GM20431 (cell line): ENCODE results near the gene SMARCA2.

Experiments
- in situ Hi-C: fragments of 300-500 bp; cut with MseI, MboI; formaldehyde crosslinking; loops from one replicate; pipeline ENCODE4 v1.15.0; 2020; ENCODE audit warnings: low sequenced_read_pairs; ENCODE audit not compliant: unreplicated experiment

The SMARCA2 gene

DNA sequence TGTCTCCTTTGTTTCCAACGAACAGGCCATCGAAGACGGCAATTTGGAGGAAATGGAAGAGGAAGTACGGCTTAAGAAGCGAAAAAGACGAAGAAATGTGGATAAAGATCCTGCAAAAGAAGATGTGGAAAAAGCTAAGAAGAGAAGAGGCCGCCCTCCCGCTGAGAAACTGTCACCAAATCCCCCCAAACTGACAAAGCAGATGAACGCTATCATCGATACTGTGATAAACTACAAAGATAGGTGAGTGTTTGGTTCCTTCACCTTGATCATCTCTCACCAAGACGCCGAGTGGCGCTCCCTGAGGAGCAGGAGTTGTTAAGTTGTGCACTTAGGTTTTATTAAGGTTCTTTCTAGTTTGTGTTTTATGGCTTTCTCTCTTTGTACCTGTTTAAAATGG is 146.5 kb downstream of the SMARCA2 start:
- in situ Hi-C loops: no loop called here

DNA sequence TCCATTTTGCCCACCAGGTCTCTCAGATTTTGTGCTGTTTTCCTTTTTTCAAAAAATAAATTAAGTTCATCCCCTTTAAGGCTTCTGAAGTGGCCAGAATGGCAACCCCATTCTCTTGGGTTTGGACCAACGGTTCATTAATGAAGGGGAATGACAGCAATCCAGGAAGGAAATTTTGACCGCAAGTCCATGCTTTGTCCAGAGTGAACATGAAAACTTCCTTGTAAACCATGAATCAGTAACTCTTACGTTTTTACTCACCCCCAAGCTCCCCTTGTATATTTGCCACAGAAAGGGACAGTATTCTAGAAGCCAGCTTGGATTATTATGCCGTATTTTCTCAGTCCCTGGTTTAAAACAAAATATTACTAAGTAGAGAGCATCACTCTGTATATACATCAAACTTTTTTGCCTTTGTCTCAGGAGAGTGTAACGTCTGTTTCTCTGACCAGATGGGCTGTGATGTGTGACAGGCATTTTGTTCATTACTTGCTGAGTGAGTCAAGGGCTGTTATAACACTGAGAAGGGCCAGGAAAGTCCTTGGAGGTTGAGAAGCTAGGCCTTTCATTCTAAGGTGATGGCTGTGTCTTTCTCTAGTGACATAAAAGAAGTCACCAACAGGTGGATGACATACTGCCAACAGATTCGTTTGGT is 148.2 kb downstream of the SMARCA2 start:
- in situ Hi-C loops: no loop called here

DNA sequence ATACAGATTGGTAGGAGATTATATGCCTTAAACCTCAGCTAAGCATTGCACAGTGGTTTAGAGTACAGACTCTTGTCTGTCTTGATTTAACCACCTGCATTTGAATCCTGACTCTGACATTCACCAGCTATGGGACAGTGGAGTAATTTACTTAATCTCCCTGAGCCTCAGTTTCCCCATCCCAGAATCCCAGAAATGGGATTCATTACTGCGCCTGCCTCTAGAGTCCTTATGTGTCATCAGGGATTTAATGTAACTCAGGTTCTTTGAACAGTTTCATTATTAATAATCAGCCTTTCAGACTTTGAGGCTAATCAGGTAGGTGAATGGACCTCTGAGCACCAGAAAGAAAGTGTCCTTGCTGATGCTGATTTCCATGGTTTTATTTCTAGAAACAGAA is 149.1 kb downstream of the SMARCA2 start:
- in situ Hi-C loops: no loop called here

DNA sequence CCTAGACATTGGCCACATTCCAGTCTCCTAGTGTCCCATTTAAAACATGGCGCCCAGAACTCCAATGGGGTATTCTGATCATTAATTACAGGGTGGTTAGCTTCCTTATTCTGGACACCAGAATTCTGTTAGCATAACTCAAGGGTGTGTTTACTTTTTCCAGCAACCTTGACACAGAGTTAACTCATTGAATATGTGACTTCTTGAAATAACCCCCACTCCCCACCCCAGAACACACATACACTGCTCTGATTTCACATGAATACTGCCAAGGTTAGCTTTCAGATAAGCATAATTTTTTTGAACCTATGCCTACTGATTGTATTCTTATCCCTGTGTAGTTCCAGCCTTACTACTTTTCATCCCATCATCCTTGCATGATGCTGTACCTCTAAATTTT is 151.1 kb downstream of the SMARCA2 start:
- in situ Hi-C loops: no loop called here

DNA sequence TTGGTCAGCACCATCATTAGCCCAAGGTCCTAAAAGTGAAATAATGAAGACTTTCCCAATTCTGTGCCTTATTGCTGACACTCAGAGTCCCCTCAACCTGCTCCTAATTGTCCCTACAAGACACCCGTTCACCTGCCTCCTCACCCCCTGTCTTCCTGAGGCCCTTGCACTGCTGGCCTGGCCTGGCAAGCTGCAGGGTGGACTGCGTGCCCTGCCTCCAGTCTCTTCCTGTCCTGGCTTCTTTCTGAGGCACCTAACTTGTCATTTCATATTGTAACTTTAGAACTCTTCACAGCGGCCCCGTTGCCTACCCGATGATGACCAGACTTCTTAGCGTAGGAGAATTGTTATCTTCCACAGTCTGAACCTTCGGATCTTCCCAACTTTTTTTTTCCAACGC is 153.9 kb downstream of the SMARCA2 start:
- in situ Hi-C loops: no loop called here

DNA sequence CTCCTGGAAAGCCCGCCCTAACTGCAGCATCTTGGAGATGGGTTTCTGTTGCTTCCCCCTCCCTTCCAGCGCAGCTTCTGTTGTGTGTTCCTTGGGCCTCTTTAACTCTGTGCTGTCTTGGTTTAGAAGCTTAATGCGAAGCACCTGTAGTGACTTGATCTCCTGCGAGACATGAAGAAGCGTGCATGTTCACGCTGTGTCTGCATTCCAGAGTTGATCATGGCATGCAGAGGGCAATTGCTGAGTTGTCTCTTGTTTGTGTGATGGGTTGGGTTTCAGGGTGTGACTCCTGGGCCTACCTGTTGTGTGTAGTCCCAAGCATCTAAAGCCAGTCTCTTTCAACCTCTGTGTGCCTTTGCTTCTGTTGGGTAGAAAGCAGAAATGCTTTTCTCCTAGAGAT is 155.6 kb downstream of the SMARCA2 start:
- in situ Hi-C loops: no loop called here

DNA sequence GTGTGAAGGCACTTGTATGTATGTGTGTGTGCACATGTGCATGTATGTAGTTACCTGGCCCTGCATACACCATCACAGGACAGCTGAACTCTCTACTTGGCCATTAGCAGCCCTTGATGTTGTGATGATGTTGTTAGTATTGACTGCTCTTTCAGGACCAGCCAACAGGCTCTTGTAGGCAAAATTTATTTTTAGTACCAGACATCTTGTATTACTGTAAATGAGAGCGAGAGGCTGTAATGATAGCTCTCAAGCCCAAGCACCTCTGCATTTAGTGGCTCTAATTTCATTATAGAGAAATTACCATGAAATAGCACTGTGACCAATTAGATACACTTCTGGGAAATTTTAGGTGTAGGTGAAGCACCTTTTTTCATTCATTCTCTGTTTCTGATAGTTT is 158.0 kb downstream of the SMARCA2 start:
- in situ Hi-C loops: no loop called here

DNA sequence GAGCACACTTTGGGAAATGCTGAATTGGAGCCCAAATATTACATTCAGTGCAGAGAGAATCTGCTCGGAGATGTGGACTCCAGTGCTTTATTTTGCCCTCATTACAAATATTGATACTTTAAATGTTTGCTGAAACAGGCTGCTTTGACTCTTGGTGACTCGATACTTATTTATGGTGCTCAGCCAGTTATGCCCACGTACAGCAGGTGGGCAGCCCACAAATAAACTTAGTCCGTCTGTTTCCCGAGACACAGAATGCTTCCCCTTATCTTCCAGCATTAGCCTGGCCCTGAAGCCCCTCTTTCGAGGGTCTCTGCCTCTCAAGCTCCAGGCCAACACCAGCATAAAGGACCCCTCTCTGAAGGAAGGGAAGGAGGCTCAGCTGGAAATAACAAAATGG is 158.7 kb downstream of the SMARCA2 start:
- in situ Hi-C loops: no loop called here

DNA sequence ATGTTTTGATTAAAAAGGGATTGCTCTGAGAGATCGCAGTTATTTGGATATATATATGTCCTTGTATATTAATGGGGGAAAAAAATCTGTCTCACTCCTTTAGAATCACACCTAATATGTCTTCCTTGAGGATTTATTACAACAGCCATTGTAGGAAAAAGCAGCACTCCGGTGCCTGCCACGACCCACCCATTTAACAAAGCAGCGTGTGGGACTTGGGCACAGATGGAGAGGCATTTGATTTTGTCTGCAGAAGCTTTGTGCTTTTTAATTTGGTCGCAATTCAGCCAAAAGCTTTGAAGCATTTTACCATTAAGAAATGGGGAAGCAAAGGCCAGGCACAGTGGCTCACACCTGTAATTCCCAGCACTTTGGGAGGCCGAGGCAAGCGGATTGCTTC is 159.2 kb downstream of the SMARCA2 start:
- in situ Hi-C loops: no loop called here

DNA sequence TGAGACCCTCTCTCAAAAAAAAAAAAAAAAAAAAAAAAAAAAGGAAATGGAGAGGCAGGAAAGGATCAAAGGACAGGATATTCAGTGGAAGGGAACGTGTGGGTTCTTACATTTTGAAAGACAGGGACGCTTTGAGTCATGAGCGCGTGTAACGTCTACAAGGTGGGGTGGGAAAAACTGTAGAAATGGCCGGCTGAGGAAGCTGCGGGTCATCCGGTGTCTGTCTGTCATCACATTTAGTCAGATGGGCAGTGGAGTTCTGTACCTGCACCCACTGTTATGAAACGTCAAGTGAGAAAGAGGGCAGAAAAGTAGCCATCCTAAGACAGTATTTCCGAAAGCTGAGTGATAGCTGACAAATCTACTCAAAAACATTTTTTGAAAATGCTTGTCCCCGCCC is 159.8 kb downstream of the SMARCA2 start:
- in situ Hi-C loops: no loop called here

DNA sequence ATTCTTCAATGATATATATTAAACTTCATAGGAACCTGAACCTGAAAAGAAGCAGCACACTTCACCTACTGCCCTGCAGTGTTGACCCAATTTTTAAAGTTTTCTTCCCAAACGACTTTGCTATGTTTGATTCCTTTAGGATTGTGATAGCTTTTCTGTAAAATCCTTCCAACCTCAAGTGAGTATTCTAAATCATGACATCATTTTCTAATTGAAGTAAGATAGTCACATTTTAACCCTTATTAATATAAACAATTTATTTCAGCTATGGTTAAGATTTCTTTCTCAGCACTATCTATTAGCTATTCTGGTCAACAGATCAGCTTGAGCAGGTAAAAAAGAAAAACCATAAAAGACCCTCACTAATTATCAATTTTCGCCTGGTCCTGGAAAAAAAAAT is 162.0 kb downstream of the SMARCA2 start:
- in situ Hi-C loops: no loop called here

DNA sequence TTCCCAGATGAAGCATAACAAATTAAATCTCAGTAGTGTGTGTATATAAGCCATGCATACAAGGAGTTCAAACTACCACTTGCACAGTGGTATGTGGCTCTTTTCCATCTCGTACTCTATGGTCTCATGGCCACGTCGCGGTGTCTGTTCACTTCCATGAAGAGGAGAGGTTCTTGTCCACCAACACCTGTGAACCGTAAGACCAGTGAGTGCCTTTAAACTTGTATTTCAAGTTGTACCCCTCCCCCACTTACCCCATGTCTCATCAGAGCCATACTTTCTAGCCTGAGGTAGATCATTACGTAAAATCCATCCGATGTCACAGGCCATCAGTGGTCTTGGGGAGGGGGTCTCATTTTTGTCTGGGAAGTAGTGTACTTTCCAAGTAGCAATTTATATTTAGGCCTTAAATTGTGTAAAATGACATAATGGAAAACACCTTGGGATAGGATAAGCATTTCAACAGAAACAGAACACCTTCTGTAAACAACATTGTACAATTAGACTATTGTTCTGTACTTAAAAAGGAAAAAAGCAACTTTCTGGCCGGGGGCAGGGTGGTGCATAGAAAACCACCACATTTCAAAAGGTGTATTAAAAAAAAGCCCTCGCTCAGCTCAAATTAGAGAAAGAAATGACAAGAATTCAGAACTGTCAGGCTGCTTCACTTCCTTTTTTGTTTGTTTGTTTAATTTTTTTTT is 163.0 kb downstream of the SMARCA2 start:
- in situ Hi-C loops: no loop called here

DNA sequence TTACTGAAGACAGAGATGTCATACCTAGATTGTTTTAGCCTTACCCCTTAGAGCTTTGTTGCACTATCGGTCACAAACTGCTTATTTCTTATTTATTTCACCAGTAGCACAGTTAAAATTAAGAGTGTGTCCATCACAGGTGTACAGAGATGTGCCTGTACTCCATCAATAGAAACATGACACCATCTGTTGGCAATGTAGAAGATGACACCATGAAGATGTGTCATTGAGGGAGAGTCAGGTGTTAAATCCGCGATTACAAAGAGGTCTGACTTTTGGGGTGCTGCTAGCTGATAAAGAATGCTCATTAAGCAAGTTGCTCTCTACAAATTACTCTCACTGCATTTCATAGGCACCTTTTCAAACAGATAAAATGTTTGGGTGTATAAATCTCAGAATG is 164.4 kb downstream of the SMARCA2 start:
- in situ Hi-C loops: no loop called here

DNA sequence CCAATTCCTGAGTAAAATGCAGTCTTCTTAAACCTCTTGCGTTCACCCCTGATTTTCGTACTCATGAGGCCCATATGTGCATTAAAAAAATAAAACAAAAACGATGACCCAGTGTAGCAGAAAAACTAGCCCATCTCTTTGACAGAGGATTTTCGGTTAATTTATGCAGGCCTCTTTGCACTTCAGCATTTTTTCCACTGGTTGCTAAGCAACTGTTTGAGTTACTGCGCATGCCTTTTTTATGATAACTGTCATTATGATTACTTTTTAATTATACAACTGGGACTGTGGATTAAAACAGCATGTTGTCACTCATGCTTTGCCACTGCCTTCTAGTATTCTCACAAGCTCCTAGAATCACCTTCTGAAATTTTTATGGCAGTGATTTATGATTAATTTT is 165.0 kb downstream of the SMARCA2 start:
- in situ Hi-C loops: no loop called here

DNA sequence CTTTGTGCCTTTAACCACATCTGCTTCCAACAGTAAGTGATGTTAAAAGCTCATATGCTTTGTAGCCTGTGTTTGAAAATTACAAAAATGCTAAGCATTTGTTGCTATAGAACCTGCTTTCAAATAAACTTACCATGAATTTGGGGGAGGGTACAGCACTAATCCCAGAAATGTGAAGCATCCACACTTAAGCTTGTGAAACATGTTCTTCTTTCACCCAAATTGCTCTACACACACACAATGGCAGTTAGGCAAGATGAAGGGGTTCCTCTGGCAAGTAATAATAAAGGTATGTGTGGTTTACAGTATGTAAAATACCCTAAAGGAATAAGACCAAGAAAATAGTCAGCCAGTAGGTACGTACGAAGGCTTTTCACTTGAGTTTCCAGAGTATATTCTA is 165.6 kb downstream of the SMARCA2 start:
- in situ Hi-C loops: no loop called here

DNA sequence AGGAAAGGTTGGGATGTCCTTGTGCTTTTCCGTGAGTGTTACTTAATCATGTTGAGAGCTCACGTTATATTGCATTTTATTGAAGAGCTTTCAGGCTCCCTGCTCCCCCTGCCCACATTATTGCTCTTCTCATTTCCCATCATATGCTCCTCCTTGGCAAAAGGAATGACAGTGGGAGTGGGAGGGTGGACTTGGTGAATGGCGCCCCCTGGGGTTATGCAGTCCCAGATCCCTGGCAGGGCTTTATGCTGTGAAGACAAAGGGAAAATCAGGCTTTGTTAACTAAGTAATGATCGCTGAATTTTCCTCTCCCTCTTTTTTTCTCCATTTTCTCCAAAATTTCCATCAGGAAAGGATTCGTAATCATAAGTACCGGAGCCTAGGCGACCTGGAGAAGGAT is 166.6 kb downstream of the SMARCA2 start:
- in situ Hi-C loops: no loop called here

DNA sequence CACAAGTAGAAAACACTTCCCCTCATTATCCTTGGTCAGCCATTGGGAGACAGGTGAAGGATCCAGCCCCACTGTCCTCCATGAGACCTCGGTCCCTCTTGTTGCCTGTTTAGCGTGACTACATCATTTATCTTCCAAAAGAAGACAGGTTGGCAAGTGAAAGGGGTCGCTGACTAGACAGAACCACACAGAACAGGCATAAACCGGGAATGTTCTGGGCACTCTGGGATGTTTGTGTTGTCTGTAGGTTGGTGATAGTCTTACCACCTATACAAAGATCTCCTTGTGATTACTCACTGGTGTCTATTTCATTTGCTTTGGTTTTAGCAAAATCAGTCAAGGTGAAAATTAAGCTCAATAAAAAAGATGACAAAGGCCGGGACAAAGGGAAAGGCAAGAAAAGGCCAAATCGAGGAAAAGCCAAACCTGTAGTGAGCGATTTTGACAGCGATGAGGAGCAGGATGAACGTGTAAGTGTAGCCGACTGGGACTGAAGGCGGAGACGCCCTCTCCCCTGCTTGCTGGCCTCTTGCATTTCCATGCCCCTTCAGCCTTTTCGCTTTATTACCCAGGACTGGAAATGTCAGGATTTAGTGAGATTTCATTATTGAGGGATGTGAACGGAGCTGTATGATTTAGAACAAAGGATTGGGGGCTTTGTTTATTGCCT is 175.9 kb downstream of the SMARCA2 start:
- in situ Hi-C loops: no loop called here

DNA sequence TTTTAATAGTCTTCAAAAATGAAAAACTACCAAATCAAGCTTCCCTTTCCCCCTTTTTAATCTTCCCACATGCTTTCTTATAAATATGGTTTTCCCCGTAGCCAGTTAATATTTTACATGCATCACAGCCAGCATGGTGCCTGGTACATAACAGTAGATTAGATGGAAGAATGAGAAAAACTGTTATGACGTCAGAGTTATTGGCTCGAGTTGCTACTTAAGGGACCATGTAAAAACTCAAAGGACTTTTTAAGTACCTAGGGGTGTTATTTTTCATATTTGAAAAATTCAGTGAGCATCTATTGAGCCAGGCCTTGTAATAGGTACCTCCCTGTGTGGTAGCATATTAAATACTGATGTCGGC is 176.4 kb downstream of the SMARCA2 start:
- in situ Hi-C loops: no loop called here

DNA sequence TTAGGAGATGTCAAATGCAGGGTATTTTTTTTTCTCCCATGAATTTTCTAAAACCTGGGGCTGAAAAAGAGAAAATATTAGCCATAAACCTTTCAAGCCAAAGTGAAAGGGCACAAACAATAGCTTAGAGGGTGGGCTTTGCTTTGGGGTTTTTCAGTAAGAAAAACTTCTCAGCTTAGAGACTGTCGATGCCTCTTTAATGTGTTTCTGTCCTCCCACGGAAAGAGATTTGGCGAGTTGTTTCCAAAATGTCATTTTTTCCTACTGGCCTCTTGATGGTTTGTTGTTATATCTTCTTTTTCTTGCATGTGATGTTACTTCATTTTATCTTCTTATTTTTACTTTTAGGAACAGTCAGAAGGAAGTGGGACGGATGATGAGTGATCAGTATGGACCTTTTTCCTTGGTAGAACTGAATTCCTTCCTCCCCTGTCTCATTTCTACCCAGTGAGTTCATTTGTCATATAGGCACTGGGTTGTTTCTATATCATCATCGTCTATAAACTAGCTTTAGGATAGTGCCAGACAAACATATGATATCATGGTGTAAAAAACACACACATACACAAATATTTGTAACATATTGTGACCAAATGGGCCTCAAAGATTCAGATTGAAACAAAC is 177.3 kb downstream of the SMARCA2 start:
- in situ Hi-C loops: no loop called here

DNA sequence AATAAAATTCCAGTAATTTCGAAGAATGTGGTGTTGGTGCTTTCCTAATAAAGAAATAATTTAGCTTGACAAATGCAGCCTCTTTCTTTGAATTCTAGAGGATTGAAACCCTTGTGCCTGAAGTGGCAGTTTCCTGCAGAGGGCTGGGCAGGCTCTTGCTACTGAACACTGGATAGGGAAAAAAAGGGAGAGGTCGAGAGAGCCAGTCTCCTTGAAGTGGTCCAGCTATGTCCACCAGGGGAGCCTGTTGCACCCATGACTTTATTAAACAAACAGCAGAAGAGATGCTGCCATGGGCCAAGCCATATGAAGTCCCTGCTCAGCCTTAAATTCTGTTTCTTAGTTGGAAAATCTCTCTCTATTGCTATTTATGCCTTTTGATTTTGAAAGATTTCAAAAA is 178.4 kb downstream of the SMARCA2 start:
- in situ Hi-C loops: no loop called here

DNA sequence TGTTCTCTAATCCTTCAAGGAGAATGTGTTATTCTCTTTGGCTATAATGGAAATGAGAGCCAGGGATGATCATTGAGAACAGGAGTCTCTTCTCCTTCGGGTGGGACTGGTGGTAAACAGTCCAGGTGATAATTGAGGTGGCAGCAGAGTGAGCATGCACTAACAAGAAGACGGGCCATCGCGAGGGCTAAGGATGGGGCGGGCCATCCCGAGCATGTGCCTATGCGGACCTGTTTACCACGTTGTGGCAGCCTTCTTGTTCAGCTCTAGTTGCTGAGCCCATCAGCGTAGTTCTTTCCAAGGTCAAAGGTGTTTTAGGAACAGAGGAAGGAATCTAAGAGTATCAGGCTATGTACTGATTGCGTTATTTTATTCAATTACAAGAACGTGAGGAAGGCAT is 180.1 kb downstream of the SMARCA2 start:
- in situ Hi-C loops: no loop called here
